Keratinocyte (primary cell): ENCODE measurements around the gene ACTR3. TPM values are rescaled to one million over a fixed set of nuclear protein-coding genes. Genes with fewer than 3 reads are reported as not detected.

Source experiments
- DNase-seq: peaks from one replicate; pipeline ENCODE4 v3.0.0-alpha.2; 2011; ENCODE audit warnings: low read depth, missing footprints, low spot score
- FAIRE-seq: peaks from 2 replicates; lab custom pipeline; 2011; peaks lifted over from hg19 to GRCh38; lab: Jason Lieb, UNC
- H2AFZ ChIP-seq: 2 replicates; pipeline ENCODE4 v1.6.0; 2012; ENCODE audit warnings: low read length, control low read depth, inconsistent platforms; ENCODE audit not compliant: control insufficient read depth
- H3K27ac ChIP-seq: 2 replicates; pipeline ENCODE4 v1.5.1; 2011; ENCODE audit warnings: low read length; ENCODE audit not compliant: control insufficient read depth, insufficient read depth
- H3K27me3 ChIP-seq: 3 replicates; pipeline ENCODE4 v1.6.0; 2011; ENCODE audit warnings: low read length; ENCODE audit not compliant: control insufficient read depth, insufficient read depth; ENCODE audit errors: extremely low read depth
- H3K36me3 ChIP-seq, 2 experiments: 2 replicates in 1 of 2; 3 replicates in 1 of 2; pipeline ENCODE4 v1.5.1; 2011; ENCODE audit warnings: low read length in 2 of 2, mild to moderate bottlenecking in 1 of 2; ENCODE audit not compliant: control insufficient read depth in 2 of 2, insufficient read depth in 2 of 2; ENCODE audit errors: extremely low read depth in 1 of 2
- H3K4me1 ChIP-seq: 3 replicates; pipeline ENCODE4 v1.5.1; 2011; ENCODE audit warnings: low read length; ENCODE audit not compliant: control insufficient read depth, insufficient read depth; ENCODE audit errors: extremely low read depth
- H3K4me2 ChIP-seq: 3 replicates; pipeline ENCODE4 v1.6.0; 2011; ENCODE audit warnings: low read depth, low read length; ENCODE audit not compliant: control insufficient read depth, insufficient read depth; ENCODE audit errors: extremely low read depth
- H3K4me3 ChIP-seq, 3 experiments: fragments of 200-600 bp in 1 of 3; sonication (generic) in 1 of 3; 2 replicates in 2 of 3; 3 replicates in 1 of 3; pipeline ENCODE4 v1.5.1; 2011 to 2016; ENCODE audit warnings: low read length in 3 of 3, mild to moderate bottlenecking in 3 of 3, control low read depth in 2 of 3, inconsistent platforms in 1 of 3, low read depth in 1 of 3, mixed read lengths in 1 of 3, mixed run types in 1 of 3, moderate library complexity in 1 of 3; ENCODE audit not compliant: control insufficient read depth in 2 of 3, insufficient read depth in 2 of 3; ENCODE audit errors: extremely low read depth in 1 of 3
- H3K79me2 ChIP-seq: 2 replicates; pipeline ENCODE4 v1.6.0; 2012; ENCODE audit warnings: low read length; ENCODE audit not compliant: control insufficient read depth, insufficient read depth
- H3K9ac ChIP-seq: 3 replicates; pipeline ENCODE4 v1.6.0; 2011; ENCODE audit warnings: low read length; ENCODE audit not compliant: control insufficient read depth, insufficient read depth; ENCODE audit errors: extremely low read depth
- H3K9me1 ChIP-seq: 3 replicates; pipeline ENCODE4 v1.6.0; 2011; ENCODE audit warnings: low read length; ENCODE audit not compliant: control insufficient read depth, insufficient read depth; ENCODE audit errors: extremely low read depth
- H3K9me3 ChIP-seq: 2 replicates; pipeline ENCODE4 v1.5.1; 2012; ENCODE audit warnings: low read depth, low read length; ENCODE audit not compliant: control insufficient read depth
- H4K20me1 ChIP-seq: 3 replicates; pipeline ENCODE4 v1.6.0; 2011; ENCODE audit warnings: low read length; ENCODE audit not compliant: control insufficient read depth, insufficient read depth; ENCODE audit errors: extremely low read depth
- EZH2 ChIP-seq: IDR thresholded peaks from one replicate; pipeline ENCODE4 v1.6.1; 2012; ENCODE audit warnings: inconsistent platforms, mild to moderate bottlenecking, low read length, moderate library complexity
- dilution Hi-C: fragments of 300-500 bp; cut with MboI; formaldehyde crosslinking; loops from one replicate; pipeline ENCODE4 v1.7.0; 2020; ENCODE audit warnings: low sequenced_read_pairs; ENCODE audit not compliant: extremely low pct_ligation_motif_present
- polyA plus RNA-seq, 5 experiments: library from polyadenylated mRNA; depleted of rRNA in 3 of 5; stranded (reverse) in 3 of 5; stranded (forward) in 1 of 5; unstranded in 1 of 5; fragments of >200 nt; gene quantifications; 1 replicate in 1 of 5; 2 replicates in 3 of 5; 3 replicates in 1 of 5; pipeline versions ENCODE4 v1.2.1 to v1.2.3, GENCODE V29; 2011 to 2012; ENCODE audit warnings: missing spikeins in 2 of 5, low read depth in 1 of 5, low replicate concordance in 1 of 5
- TF ChIP-seq, protein P1 (sequence below), 3 experiments: IDR thresholded peaks in 1 of 3; conservative IDR thresholded peaks in 1 of 3; optimal IDR thresholded peaks in 1 of 3; 2 replicates in 2 of 3; 3 replicates in 1 of 3; pipeline versions ENCODE3 to v1.5.1; 2011; ENCODE audit warnings: low read length in 3 of 3, mild to moderate bottlenecking in 3 of 3, moderate library complexity in 2 of 3, control low read depth in 1 of 3, inconsistent platforms in 1 of 3; ENCODE audit not compliant: insufficient read depth in 2 of 3; ENCODE audit errors: extremely low read depth in 1 of 3

Gene ACTR3
- polyA plus RNA-seq, 1 donor (not counting 4 experiments of a cell fraction or from before 2014, with no cell fraction given) = 340 TPM

DNA sequence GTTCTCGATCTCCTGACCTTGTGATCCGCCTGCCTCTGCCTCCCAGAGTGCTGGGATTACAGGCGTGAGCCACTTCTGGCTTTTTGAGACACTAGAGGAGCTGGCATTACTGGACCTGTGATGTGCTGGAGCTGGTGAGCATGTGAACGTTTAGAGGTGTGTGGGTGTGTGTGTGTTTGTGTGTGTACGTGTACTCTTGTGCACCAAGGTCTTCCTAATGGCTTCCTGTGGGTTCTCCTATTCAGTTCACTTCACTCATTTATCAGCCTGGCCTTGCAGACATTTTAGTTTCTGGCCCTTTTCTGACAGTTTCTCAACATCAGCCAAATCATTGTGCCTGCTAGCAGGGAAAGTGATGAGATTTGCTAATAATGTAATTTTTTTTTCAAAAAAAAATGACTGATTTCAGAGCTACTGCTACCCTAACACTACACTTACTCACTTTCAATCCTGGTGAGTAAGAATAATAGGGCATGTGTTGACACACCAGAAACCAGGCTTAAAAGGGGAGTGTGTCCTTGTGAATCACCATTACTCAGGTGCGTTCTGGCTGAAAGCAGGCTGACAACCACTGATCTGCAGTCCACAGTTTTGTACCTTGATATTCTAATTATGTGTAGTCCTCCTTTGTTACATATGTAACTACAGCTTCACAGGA, 41.0 kb upstream of the ACTR3 start:
- Histone ChIP-seq H3K36me3 (no peaks in the 10 kb centered on the region), H3K79me2 (no peaks in the 10 kb centered on the region), H3K4me3 (no peak overlapping the region), H4K20me1 (no peaks in the 10 kb centered on the region), H2AFZ (peak overlapping the region; percentile 87), H3K27me3 (no peaks in the 10 kb centered on the region), H3K9ac (peak overlapping the region; percentile 67), H3K27ac (peak overlapping the region; percentile 89), H3K9me1 (no peaks in the 10 kb centered on the region), H3K4me2 (peak overlapping the region; percentile 86), H3K4me1 (peaks cover 13% of the 10 kb centered on the region), H3K9me3 (no peaks in the 10 kb centered on the region)
- FAIRE-seq (peak; percentile 98), DNase-seq (peak; percentile 56)
- dilution Hi-C loops = no loop called here
- TF ChIP-seq EZH2 = no peak
- TF ChIP-seq, protein P1, sequence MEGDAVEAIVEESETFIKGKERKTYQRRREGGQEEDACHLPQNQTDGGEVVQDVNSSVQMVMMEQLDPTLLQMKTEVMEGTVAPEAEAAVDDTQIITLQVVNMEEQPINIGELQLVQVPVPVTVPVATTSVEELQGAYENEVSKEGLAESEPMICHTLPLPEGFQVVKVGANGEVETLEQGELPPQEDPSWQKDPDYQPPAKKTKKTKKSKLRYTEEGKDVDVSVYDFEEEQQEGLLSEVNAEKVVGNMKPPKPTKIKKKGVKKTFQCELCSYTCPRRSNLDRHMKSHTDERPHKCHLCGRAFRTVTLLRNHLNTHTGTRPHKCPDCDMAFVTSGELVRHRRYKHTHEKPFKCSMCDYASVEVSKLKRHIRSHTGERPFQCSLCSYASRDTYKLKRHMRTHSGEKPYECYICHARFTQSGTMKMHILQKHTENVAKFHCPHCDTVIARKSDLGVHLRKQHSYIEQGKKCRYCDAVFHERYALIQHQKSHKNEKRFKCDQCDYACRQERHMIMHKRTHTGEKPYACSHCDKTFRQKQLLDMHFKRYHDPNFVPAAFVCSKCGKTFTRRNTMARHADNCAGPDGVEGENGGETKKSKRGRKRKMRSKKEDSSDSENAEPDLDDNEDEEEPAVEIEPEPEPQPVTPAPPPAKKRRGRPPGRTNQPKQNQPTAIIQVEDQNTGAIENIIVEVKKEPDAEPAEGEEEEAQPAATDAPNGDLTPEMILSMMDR (optimal IDR thresholded peaks at IDR 0.05 in 1 of 3, IDR thresholded peaks at IDR 0.05 in 1 of 3, conservative IDR thresholded peaks at IDR 0.05 in 1 of 3; ENCODE audit: extremely low read depth in 1 of 3, insufficient read depth in 2 of 3, low read length in 3 of 3) = no peak

DNA sequence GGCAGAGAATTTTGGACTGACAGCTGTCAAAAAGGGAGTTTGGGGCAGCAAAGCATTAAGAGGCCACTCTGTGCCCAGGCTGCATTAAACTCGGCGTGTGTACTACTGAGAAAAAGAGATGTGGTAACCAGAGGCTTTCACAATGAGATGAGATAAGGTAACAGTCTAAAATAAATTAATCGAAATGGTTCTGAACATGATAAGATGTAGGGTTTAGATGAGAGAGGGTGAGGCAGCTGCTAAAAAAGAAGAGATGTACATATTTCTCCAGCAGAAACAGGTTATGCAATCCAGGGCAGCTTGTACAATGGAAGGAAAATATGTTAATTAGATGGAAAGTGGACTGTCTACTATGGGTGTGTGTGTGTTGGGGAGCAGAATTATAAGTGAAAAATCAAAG, 39.2 kb upstream of the ACTR3 start:
- TF ChIP-seq, protein P1 (optimal IDR thresholded peaks at IDR 0.05 in 1 of 3, IDR thresholded peaks at IDR 0.05 in 1 of 3, conservative IDR thresholded peaks at IDR 0.05 in 1 of 3; ENCODE audit: extremely low read depth in 1 of 3, insufficient read depth in 2 of 3, low read length in 3 of 3) = no peak
- no peak for TF ChIP-seq EZH2
- dilution Hi-C loops = no loop called here
- FAIRE-seq = no peak

More for the DNA sequence above, 39.2 kb upstream of the ACTR3 start:
- Histone ChIP-seq H3K9ac (no peak overlapping the region), H4K20me1 (no peaks in the 10 kb centered on the region), H3K36me3 (no peaks in the 10 kb centered on the region), H3K9me1 (no peaks in the 10 kb centered on the region), H3K27ac (no peak overlapping the region), H3K4me3 (no peak overlapping the region), H3K79me2 (no peaks in the 10 kb centered on the region), H2AFZ (no peak overlapping the region), H3K4me2 (no peak overlapping the region), H3K27me3 (no peaks in the 10 kb centered on the region), H3K4me1 (peaks cover 10% of the 10 kb centered on the region), H3K9me3 (no peaks in the 10 kb centered on the region)
- no peak for DNase-seq
